Nephron progenitor cell (in vitro differentiated cells): ENCODE results near the gene ARMC12.
"Not testable (repeated sequence)": the region's sequence is repeated elsewhere in the genome, so short reads cannot be mapped to it uniquely, and the experiment has no call there.

Experiments used
- DNase-seq: peaks from one replicate; pipeline ENCODE4 v3.0.0; 2021
- H3K27ac Mint-ChIP-seq: 2 replicates; pipeline ENCODE4 v1.8.0; 2021; ENCODE audit warnings: mild to moderate bottlenecking, moderate library complexity, mixed read lengths
- H3K27me3 Mint-ChIP-seq: 2 replicates; pipeline ENCODE4 v1.8.0; 2021; ENCODE audit warnings: mild to moderate bottlenecking, low read depth, mixed read lengths; ENCODE audit not compliant: poor library complexity
- H3K36me3 Mint-ChIP-seq: 2 replicates; pipeline ENCODE4 v1.8.0; 2021; ENCODE audit warnings: low read depth, mixed read lengths
- H3K4me1 Mint-ChIP-seq: 2 replicates; pipeline ENCODE4 v1.8.0; 2021; ENCODE audit warnings: mixed read lengths
- H3K4me3 Mint-ChIP-seq: 2 replicates; pipeline ENCODE4 v1.8.0; 2021; ENCODE audit warnings: mild to moderate bottlenecking, moderate library complexity, mixed read lengths
- H3K9me3 Mint-ChIP-seq: 2 replicates; pipeline ENCODE4 v1.8.0; 2021; ENCODE audit warnings: mild to moderate bottlenecking, moderate library complexity, mixed read lengths
- TF ChIP-seq, protein P1 (sequence below): fragments of 200-600 bp; sonication (generic); IDR thresholded peaks from 2 replicates; pipeline ENCODE4 v1.5.0; 2021; ENCODE audit warnings: antibody characterized with exemption

Gene ARMC12, protein sequence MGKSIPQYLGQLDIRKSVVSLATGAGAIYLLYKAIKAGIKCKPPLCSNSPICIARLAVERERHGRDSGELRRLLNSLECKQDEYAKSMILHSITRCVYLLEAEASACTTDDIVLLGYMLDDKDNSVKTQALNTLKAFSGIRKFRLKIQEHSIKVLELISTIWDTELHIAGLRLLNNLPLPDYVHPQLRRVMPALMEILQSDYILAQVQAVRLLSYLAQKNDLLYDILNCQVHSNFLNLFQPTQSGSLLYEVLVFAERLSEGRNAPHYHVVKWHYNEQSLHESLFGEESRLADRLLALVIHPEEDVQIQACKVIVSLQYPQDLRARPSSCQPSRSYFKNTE

DNA sequence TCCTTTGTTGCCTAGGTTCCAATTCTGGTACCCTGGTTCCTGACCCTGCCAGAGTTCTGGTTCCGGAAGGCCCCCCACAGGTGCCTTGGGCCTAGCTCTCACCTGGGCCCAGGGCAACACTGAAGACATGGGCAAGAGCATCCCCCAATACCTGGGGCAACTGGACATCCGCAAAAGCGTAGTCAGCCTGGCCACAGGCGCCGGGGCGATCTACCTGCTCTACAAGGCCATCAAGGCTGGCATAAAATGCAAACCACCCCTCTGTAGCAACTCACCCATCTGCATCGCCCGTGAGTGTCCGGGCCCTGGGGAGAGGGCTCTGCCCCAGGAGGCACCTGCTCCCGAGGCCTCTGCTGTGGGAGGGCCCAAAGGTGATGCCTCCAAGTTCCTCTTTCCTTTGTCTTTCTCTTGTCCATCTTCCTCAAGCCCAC is at the start of gene ARMC12:
Gene ARMC12, plus strand, starts transcription at position 51 of the 431 bp plus-strand sequence. Its CDS starts 77 bp downstream, at position 128.
- no peak for DNase-seq
- peaks cover 54% of the 10 kb centered on the region for H3K4me1 Mint-ChIP-seq
- H3K27me3 Mint-ChIP-seq, result peaks cover 8% of the 10 kb centered on the region
- no peak within 1 kb of the TSS for H3K4me3 Mint-ChIP-seq
- H3K9me3 Mint-ChIP-seq, result no peaks in the 10 kb centered on the region
- TF ChIP-seq, protein P1, sequence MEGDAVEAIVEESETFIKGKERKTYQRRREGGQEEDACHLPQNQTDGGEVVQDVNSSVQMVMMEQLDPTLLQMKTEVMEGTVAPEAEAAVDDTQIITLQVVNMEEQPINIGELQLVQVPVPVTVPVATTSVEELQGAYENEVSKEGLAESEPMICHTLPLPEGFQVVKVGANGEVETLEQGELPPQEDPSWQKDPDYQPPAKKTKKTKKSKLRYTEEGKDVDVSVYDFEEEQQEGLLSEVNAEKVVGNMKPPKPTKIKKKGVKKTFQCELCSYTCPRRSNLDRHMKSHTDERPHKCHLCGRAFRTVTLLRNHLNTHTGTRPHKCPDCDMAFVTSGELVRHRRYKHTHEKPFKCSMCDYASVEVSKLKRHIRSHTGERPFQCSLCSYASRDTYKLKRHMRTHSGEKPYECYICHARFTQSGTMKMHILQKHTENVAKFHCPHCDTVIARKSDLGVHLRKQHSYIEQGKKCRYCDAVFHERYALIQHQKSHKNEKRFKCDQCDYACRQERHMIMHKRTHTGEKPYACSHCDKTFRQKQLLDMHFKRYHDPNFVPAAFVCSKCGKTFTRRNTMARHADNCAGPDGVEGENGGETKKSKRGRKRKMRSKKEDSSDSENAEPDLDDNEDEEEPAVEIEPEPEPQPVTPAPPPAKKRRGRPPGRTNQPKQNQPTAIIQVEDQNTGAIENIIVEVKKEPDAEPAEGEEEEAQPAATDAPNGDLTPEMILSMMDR, result no peak
- H3K27ac Mint-ChIP-seq, result no peak within 1 kb of the TSS
- no peaks in the 10 kb centered on the region for H3K36me3 Mint-ChIP-seq

DNA sequence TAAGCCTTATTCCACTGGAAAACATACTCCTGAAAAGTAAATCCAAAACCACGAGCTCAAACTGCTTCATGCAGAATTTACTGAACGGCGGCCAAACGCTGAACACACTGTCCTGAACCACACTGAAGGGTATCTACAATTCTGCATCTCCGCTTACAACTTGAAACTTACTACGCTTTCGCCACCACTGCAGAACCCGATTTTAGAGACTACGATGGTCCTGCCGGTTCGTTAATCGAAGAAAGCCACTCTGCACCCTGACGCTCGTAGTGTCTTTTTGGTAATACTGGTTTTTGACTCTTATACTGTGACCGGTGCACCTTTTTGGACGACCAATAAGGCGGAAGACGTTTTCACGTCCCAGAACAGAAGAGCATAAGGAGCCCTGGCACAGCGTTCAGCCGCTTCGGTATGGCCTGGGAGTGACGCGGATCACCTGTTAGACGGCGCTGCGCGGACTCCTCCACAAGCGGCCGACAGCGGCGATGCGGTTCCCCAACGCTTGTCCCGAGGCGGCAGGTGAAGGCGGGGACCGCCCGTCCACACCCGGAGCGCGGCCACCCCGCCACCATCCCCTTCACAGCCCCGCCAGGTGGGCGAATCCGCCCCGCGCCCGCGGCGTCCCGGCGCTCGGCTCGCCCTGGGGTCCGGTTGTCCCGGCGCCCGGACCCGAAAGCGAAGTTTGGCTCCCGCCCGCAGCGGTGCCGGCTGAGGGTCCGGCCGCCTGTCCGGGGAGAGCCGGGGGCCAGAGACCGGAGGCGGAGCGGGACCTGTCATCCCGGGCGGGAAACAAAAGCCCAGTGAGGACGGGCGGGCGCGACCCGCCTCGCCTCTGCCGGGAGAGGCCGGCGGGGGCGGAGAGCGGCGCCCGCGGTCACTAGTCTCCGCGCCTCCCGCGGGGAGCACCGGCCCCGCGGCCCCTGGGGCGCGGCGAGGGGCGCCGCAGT is 48.9 kb upstream of the ARMC12 start:
- TF ChIP-seq, protein P1, result no peak
- H3K27me3 Mint-ChIP-seq, result peaks cover 4% of the 10 kb centered on the region
- H3K27ac Mint-ChIP-seq, result no peak overlapping the region
- H3K36me3 Mint-ChIP-seq, result peaks cover 2% of the 10 kb centered on the region
- H3K9me3 Mint-ChIP-seq, result no peaks in the 10 kb centered on the region
- DNase-seq, result peak; percentile 54
- H3K4me1 Mint-ChIP-seq, result peaks cover 35% of the 10 kb centered on the region
- peak overlapping the region; percentile 91 for H3K4me3 Mint-ChIP-seq

DNA sequence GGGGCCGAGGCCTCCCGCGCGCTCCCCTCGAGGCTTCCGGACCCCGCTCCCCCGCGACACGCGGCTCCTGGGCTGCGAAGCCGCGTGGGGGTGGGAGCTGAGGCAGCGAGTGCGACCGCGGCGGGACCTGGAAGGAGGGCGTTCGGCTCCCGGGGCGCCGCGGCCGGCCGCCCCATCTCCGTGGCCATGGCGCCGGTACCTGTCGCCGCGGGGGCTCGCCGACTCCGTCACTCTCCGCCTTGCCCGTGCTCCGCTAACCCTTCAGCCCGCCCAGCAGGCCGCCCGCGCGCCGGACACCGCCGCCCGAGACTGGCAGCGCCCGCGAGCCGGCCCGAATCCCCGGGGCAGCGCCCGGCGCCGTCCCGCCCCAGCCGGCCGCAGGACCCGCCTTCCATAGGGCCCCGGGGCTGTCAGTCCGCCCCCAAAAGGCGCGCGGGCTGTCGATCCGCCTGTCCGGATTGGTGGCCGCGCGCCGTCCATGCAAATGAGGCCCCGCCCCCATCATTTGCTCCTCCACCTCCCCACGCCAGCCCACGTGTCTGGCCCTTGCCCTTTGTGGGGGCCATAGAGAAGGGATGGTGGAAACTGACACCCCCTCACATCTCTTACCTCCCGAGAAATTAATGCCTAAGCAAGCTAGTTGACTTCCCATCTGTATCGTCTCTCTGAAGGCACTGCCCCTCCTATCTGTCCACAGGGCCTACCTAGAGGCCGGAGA is 48.1 kb upstream of the ARMC12 start, which contains the start of gene FKBP5:
Gene FKBP5, minus strand, starts transcription at position 311 of the 718 bp plus-strand sequence. CDS start 46,091 bp downstream, outside the sequence.
- peak; percentile 95 for DNase-seq
- TF ChIP-seq, protein P1, result no peak
- peak within 1 kb of the TSS; percentile 91 for H3K4me3 Mint-ChIP-seq
- peaks cover 4% of the 10 kb centered on the region for H3K27me3 Mint-ChIP-seq
- H3K36me3 Mint-ChIP-seq, result no peaks in the 10 kb centered on the region
- H3K4me1 Mint-ChIP-seq, result peaks cover 35% of the 10 kb centered on the region
- no peak within 1 kb of the TSS for H3K27ac Mint-ChIP-seq
- H3K9me3 Mint-ChIP-seq, result no peaks in the 10 kb centered on the region

DNA sequence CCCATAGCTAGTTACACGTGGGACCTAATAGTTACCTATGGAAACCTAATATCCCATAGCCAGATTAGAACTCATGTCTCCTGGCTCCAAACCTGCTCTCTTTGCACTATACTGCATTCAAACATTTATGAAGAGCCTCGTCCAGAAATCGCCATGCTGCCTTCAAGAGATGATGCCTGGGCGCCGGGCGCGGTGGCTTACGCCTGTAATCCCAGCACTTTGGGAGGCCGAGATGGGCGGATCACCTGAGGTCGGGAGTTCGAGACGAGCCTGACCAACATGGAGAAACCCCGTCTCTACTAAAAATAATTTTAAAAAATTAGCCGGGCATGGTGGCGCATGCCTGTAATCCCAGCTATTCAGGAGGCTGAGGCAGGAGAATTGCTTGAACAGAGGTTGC is 46.8 kb upstream of the ARMC12 start:
- Mint-ChIP-seq H3K4me3 (peak overlapping the region; percentile 32), H3K4me1 (peaks cover 35% of the 10 kb centered on the region)
- DNase-seq, H3K27ac Mint-ChIP-seq, H3K27me3 Mint-ChIP-seq, H3K9me3 Mint-ChIP-seq, H3K36me3 Mint-ChIP-seq: not testable (repeated sequence)

DNA sequence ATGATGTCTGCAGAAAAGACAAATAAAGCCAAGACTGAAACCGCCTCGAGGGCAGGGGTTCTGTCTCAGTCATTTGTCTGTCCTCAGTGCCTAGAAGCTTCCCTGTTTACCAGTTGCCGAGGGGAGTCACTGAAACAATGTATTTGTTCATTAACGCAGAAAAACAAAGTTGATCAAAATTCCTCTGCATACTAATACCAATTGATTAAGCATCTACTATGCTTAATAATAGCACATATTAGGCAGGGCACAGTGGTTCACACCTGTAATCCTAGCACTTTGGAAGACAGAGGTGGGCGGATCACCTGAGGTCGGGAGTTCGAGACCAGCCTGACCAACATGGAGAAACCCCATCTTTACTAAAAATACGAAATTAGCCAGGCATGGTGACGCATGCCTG is 46.3 kb upstream of the ARMC12 start:
- peaks cover 8% of the 10 kb centered on the region for H3K9me3 Mint-ChIP-seq

More for the DNA sequence above, 46.3 kb upstream of the ARMC12 start:
- Mint-ChIP-seq H3K4me1 (peaks cover 35% of the 10 kb centered on the region), H3K4me3 (no peak overlapping the region), H3K27ac (no peak overlapping the region), H3K36me3 (no peaks in the 10 kb centered on the region), H3K27me3 (peaks cover 7% of the 10 kb centered on the region)
- TF ChIP-seq, protein P1, result no peak
- no peak for DNase-seq
